Body of pancreas (tissue), 4 donors: ENCODE results near the gene CD84.

ENCODE experiments used
- POLR2A ChIP-seq, 3 donors: fragments of 450-650 bp; IDR thresholded peaks; one replicate each; pipeline ENCODE4 v1.6.1; 2016; ENCODE audit warnings: antibody characterized with exemption in 3 of 3, mild to moderate bottlenecking in 2 of 3
- TF ChIP-seq, protein P1 (sequence below), 7 experiments: fragments of 450-650 bp in 4 of 7; fragments of 200-600 bp in 3 of 7; sonication (generic) in 3 of 7; IDR thresholded peaks; one replicate each; pipeline ENCODE4 v1.5.1; 2016 to 2019; ENCODE audit warnings: antibody characterized with exemption in 7 of 7

DNA sequence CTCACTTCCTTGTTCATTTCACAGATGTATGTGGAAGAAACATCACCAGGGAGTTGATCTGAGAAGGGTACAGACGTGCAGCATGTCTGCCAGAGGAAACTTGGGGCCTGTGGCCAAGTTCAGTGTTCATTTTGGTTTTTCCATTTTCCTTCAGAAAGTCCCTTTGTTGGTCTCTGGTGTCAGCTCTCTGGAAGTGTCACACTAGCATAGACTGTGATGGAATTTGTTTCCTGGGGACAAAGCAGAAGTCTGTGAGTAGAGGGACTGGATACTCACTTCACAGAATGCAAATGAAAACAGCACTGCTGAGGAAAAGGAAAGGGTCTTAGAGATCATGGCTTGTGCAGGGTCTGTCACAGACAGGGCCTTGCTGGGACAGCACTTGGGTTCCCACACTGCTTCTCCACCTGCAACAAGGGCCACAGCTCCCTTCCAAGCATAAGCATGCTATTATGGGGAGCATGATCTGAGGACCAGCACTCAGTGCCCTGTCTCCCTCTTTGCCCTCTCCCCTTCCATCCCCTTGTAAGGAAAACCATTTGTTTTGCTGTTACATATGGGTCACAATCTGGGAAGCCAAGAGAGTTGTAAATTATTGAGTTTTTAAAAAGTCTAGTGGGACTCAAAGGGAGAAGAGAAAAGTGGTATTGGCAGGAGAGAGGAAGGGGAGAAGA lies 31.4 kb upstream of the CD84 start:
- TF ChIP-seq, protein P1, sequence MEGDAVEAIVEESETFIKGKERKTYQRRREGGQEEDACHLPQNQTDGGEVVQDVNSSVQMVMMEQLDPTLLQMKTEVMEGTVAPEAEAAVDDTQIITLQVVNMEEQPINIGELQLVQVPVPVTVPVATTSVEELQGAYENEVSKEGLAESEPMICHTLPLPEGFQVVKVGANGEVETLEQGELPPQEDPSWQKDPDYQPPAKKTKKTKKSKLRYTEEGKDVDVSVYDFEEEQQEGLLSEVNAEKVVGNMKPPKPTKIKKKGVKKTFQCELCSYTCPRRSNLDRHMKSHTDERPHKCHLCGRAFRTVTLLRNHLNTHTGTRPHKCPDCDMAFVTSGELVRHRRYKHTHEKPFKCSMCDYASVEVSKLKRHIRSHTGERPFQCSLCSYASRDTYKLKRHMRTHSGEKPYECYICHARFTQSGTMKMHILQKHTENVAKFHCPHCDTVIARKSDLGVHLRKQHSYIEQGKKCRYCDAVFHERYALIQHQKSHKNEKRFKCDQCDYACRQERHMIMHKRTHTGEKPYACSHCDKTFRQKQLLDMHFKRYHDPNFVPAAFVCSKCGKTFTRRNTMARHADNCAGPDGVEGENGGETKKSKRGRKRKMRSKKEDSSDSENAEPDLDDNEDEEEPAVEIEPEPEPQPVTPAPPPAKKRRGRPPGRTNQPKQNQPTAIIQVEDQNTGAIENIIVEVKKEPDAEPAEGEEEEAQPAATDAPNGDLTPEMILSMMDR (IDR thresholded peaks at IDR 0.05): no peak
- TF ChIP-seq POLR2A (IDR thresholded peaks at IDR 0.05): no peak
